Testis (tissue), 3 donors: ENCODE data around the gene NIPAL1. TPM values are rescaled to one million over a fixed set of nuclear protein-coding genes. Genes with fewer than 3 reads are reported as not detected.

Source experiments
- DNase-seq: peaks from one replicate; pipeline ENCODE4 v3.0.0-alpha.2; 2019
- H3K27ac ChIP-seq, 2 donors: fragments of 200-600 bp; sonication (generic); one replicate each; pipeline ENCODE4 v1.5.1; 2019
- H3K27me3 ChIP-seq: fragments of 200-600 bp; sonication (generic); one replicate; pipeline ENCODE4 v1.5.1; 2019
- H3K36me3 ChIP-seq: fragments of 200-600 bp; sonication (generic); one replicate; pipeline ENCODE4 v1.5.1; 2017; ENCODE audit warnings: low read depth; ENCODE audit errors: missing control alignments
- H3K4me1 ChIP-seq: fragments of 200-600 bp; sonication (generic); one replicate; pipeline ENCODE4 v1.5.1; 2019
- H3K4me3 ChIP-seq, 2 donors: fragments of 200-600 bp; sonication (generic); one replicate each; pipeline ENCODE4 v1.5.1; 2017 to 2019
- H3K9me3 ChIP-seq: fragments of 200-600 bp; sonication (generic); one replicate; pipeline ENCODE4 v1.5.1; 2017
- CTCF ChIP-seq, 3 experiments: fragments of 450-650 bp in 2 of 3; fragments of 200-600 bp in 1 of 3; sonication (generic) in 1 of 3; IDR thresholded peaks; one replicate each; pipeline ENCODE4 v1.5.1; 2016 to 2019; ENCODE audit warnings: antibody characterized with exemption in 3 of 3, mild to moderate bottlenecking in 2 of 3, moderate library complexity in 1 of 3
- POLR2A ChIP-seq: fragments of 450-650 bp; IDR thresholded peaks from one replicate; pipeline ENCODE4 v1.6.1; 2017; ENCODE audit warnings: antibody characterized with exemption, mild to moderate bottlenecking, moderate library complexity
- WGBS, 2 donors: methylation state at CpG; one replicate each; pipeline ENCODE4 v1.1.5; 2018; 5-methylcytosine and 5-hydroxymethylcytosine counted together
- intact Hi-C: fragments of 100-400 bp; cut with DNase I; formaldehyde crosslinking; loops from one replicate; pipeline ENCODE4 v1.15.1; 2023; ENCODE audit warnings: low total_unique reads
- polyA plus RNA-seq: library from polyadenylated mRNA; stranded (reverse); fragments of 350-450 nt; fragmentation: Illumina TruSeq; extraction: RNeasy Lipid Tissue Mini Kit (QIAGEN cat#74804); gene quantifications from one replicate; pipeline ENCODE4 v1.2.3, GENCODE V29; 2014; ENCODE audit warnings: low read depth, low replicate concordance; ENCODE audit not compliant: insufficient read depth
- total RNA-seq, 2 donors: library from RNA; depleted of rRNA; stranded (reverse); fragments of >200 nt; gene quantifications; one replicate each; pipeline ENCODE4 v1.2.3, GENCODE V29; 2016

NIPAL1 gene
- total and polyA plus RNA-seq, 3 donors from 2014 or later, result 0.79 to 3.2 (median 2.3) TPM

DNA sequence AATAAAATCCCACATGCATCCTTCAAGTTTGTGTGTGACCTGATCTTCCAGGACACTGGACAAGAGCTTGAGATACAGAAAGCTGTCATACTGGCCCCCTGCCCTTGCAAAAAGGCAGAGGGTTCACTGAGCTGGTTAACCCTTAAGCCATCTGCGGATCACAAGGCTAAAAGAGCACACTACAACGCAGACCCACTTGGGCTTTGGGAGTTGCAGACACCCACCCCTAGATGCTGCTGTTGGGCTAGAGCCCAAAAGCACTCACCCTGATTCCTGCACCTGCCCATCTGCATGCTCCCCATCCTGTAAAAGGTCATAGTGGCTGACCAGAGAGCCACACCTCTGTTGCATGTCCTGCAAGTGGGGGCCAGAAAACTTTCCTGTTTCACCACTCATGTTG, 66.4 kb downstream of the NIPAL1 start:
- Histone ChIP-seq H3K9me3 (no peaks in the 10 kb centered on the region), H3K4me3 (no peak overlapping the region), H3K4me1 (no peaks in the 10 kb centered on the region), H3K27ac (no peak overlapping the region), H3K27me3 (no peaks in the 10 kb centered on the region), H3K36me3 (no peaks in the 10 kb centered on the region)
- WGBS, 2 donors, result 72% methylated on average over 2 of the region's 2 CpGs
- intact Hi-C loops, result no loop called here
- no peak for DNase-seq
- no peak for TF ChIP-seq POLR2A
- TF ChIP-seq CTCF (IDR thresholded peaks at IDR 0.05), result no peak

DNA sequence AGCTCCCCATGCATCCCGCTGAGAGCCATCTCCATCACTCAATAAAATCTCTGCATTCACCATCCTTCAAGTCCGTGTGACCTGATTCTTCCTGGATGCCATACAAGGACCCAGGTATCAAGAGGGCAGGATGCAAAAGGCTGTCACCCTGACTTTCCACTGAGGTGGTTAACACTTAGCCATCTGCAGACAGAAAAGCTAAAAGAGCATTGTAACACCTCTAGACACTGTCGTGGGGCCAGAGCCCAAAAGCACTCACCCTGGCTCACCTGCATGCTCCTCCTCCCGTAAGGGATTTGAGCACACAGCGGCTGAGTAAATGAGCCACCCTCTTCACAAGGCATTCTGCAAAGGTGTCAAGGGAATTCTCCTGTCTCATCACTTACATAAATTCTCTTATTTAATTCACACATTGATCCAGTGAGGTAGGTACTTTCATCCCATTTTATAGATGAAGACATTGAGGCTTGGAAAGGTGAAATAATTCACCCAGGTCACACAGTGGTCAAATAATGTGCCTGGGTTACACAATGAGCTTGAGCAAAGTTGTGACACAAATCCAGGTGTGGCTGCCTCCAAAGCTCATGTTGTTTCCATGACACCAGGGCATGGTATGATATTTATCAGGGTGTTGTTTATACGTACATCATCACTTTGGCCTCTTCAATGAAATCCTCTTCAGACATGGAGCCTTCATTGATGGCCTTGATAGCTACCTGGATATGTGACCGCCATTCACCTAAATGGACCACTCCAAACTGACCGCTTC, 69.4 kb downstream of the NIPAL1 start:
- Histone ChIP-seq H3K27ac (no peak overlapping the region), H3K36me3 (no peaks in the 10 kb centered on the region), H3K27me3 (no peaks in the 10 kb centered on the region), H3K4me3 (no peak overlapping the region), H3K9me3 (no peaks in the 10 kb centered on the region), H3K4me1 (no peaks in the 10 kb centered on the region)
- no peak for TF ChIP-seq POLR2A
- no peak for TF ChIP-seq CTCF (IDR thresholded peaks at IDR 0.05)
- DNase-seq, result no peak
- intact Hi-C loops, result no loop called here
- WGBS, 2 donors, result 66 to 68% methylated on average over 8 of the region's 8 CpGs

Other genes starting within 250 kb of the NIPAL1 start
- gene CORIN, start 178.7 kb upstream of the NIPAL1 start, total RNA-seq, result 1 to 10 TPM; 4.7 to 6.1 TPM
- 4.6 TPM for gene CORIN, start 178.7 kb upstream of the NIPAL1 start, polyA plus RNA-seq
- 10 to 100 TPM; 26.9 to 35.3 TPM for gene NFXL1, start 102.2 kb upstream of the NIPAL1 start, total RNA-seq
- gene NFXL1, start 102.2 kb upstream of the NIPAL1 start, polyA plus RNA-seq, result 27.5 TPM
- 1 to 10 TPM in 1 of 2 donors, under 1 TPM in 1; 0.47 to 1.7 TPM for gene CNGA1, start 91 bp upstream of the NIPAL1 start, total RNA-seq
- 0.28 TPM for gene CNGA1, start 91 bp upstream of the NIPAL1 start, polyA plus RNA-seq
- 1 to 10 TPM; 3.6 to 5.9 TPM for gene TXK, start 117.5 kb downstream of the NIPAL1 start, total RNA-seq
- 3.1 TPM for gene TXK, start 117.5 kb downstream of the NIPAL1 start, polyA plus RNA-seq